GM23338 (cell line): Measurements from ENCODE around the gene CTU2. TPM values are rescaled to one million over a fixed set of nuclear protein-coding genes. Genes with fewer than 3 reads are reported as not detected.

Experiments used
- ATAC-seq: fragments of 200-7000 bp; cut with Tn5 transposase; 3 replicates; pipeline ENCODE4 v1.9.1; 2020
- DNase-seq: peaks from one replicate; pipeline ENCODE4 v3.0.0-alpha.2; 2015; ENCODE audit warnings: low spot score
- H2AFZ ChIP-seq: fragments of 200-600 bp; sonication (generic); 2 replicates; pipeline ENCODE4 v1.8.0; 2016; ENCODE audit warnings: antibody characterized with exemption, mild to moderate bottlenecking, moderate library complexity
- H3F3A ChIP-seq: fragments of 200-600 bp; sonication (generic); replicated peaks from 2 replicates; pipeline ENCODE4 v1.8.0; 2017; ENCODE audit warnings: antibody characterized with exemption, mixed run types, low read depth
- H3K27ac ChIP-seq: fragments of 200-600 bp; sonication (generic); 2 replicates; pipeline ENCODE4 v1.6.1; 2016; ENCODE audit warnings: low read depth
- H3K27me3 ChIP-seq: fragments of 200-600 bp; sonication (generic); 2 replicates; pipeline ENCODE4 v1.8.0; 2016; ENCODE audit warnings: mild to moderate bottlenecking, mixed run types, moderate library complexity; ENCODE audit not compliant: insufficient read depth
- H3K36me3 ChIP-seq: fragments of 200-600 bp; sonication (generic); 2 replicates; pipeline ENCODE4 v1.8.0; 2016; ENCODE audit warnings: mild to moderate bottlenecking; ENCODE audit not compliant: insufficient read depth
- H3K4me1 ChIP-seq: fragments of 200-600 bp; sonication (generic); 2 replicates; pipeline ENCODE4 v1.8.0; 2016; ENCODE audit warnings: mild to moderate bottlenecking, moderate library complexity; ENCODE audit not compliant: insufficient read depth
- H3K4me2 ChIP-seq: fragments of 200-600 bp; sonication (generic); 2 replicates; pipeline ENCODE4 v1.7.1; 2017; ENCODE audit warnings: mixed run types
- H3K4me3 ChIP-seq: fragments of 200-600 bp; sonication (generic); 2 replicates; pipeline ENCODE4 v1.6.1; 2016; ENCODE audit warnings: mixed run types
- H3K79me2 ChIP-seq: fragments of 200-600 bp; sonication (generic); replicated peaks from 2 replicates; pipeline ENCODE4 v1.8.0; 2017; ENCODE audit warnings: mild to moderate bottlenecking; ENCODE audit not compliant: insufficient read depth
- H3K9me2 ChIP-seq: fragments of 200-600 bp; sonication (generic); 2 replicates; pipeline ENCODE4 v1.8.0; 2017; ENCODE audit not compliant: insufficient read depth
- H4K20me1 ChIP-seq: fragments of 200-600 bp; sonication (generic); replicated peaks from 2 replicates; pipeline ENCODE4 v1.8.0; 2017; ENCODE audit warnings: mild to moderate bottlenecking; ENCODE audit not compliant: insufficient read depth
- H3K27ac Mint-ChIP-seq: 2 replicates; pipeline ENCODE4 v1.8.0; 2020; ENCODE audit warnings: inconsistent platforms, mild to moderate bottlenecking, moderate library complexity, mixed read lengths
- H3K27me3 Mint-ChIP-seq: 3 replicates; pipeline ENCODE4 v1.8.0; 2022; ENCODE audit warnings: low read depth, mild to moderate bottlenecking, moderate library complexity, mixed read lengths, inconsistent platforms; ENCODE audit not compliant: insufficient read depth, poor library complexity
- H3K36me3 Mint-ChIP-seq: 3 replicates; pipeline ENCODE4 v1.8.0; 2021; ENCODE audit warnings: low read depth, mild to moderate bottlenecking, inconsistent platforms, moderate library complexity, mixed read lengths
- H3K4me1 Mint-ChIP-seq: 3 replicates; pipeline ENCODE4 v1.8.0; 2020; ENCODE audit warnings: mild to moderate bottlenecking, inconsistent platforms, mixed read lengths
- H3K4me3 Mint-ChIP-seq: 3 replicates; pipeline ENCODE4 v1.8.0; 2021; ENCODE audit warnings: moderate library complexity, mild to moderate bottlenecking, inconsistent platforms, mixed read lengths
- H3K9me3 Mint-ChIP-seq: 3 replicates; pipeline ENCODE4 v1.8.0; 2020; ENCODE audit warnings: moderate library complexity, mild to moderate bottlenecking, inconsistent platforms, mixed read lengths
- CREB1 ChIP-seq: fragments of 250-450 bp; sonication (Bioruptor Pico); IDR thresholded peaks from 2 replicates; pipeline ENCODE4 v1.5.0; 2020; ENCODE audit warnings: low read depth, mild to moderate bottlenecking, moderate library complexity
- EZH2 ChIP-seq: fragments of 200-600 bp; sonication (generic); IDR thresholded peaks from one replicate; pipeline ENCODE4 v1.8.0; 2017; ENCODE audit warnings: antibody characterized with exemption, mild to moderate bottlenecking, low read depth; ENCODE audit not compliant: unreplicated experiment
- EZH2phosphoT487 ChIP-seq: fragments of 200-600 bp; sonication (generic); IDR thresholded peaks from one replicate; pipeline ENCODE4 v1.8.1; 2018; ENCODE audit warnings: antibody characterized with exemption; ENCODE audit not compliant: unreplicated experiment
- JUNB ChIP-seq: IDR thresholded peaks from one replicate; pipeline ENCODE4 v1.6.1; 2016; ENCODE audit warnings: antibody characterized with exemption; ENCODE audit not compliant: unreplicated experiment
- NANOG ChIP-seq: IDR thresholded peaks from 2 replicates; pipeline ENCODE4 v1.6.1; 2016; ENCODE audit warnings: antibody characterized with exemption, borderline replicate concordance
- POLR2AphosphoS5 ChIP-seq: IDR thresholded peaks from 2 replicates; pipeline ENCODE4 v1.6.1; 2016; ENCODE audit warnings: antibody characterized with exemption, low read depth
- STAT1 ChIP-seq: IDR thresholded peaks from one replicate; pipeline ENCODE4 v1.6.1; 2016; ENCODE audit warnings: antibody characterized with exemption; ENCODE audit not compliant: unreplicated experiment
- ZNF114 ChIP-seq: fragments of 250-450 bp; sonication (Bioruptor Pico); IDR thresholded peaks from 2 replicates; pipeline ENCODE4 v1.5.0; 2020; ENCODE audit warnings: mild to moderate bottlenecking, moderate library complexity
- ZNF331 ChIP-seq: fragments of 250-450 bp; sonication (Bioruptor Pico); IDR thresholded peaks from 2 replicates; pipeline ENCODE4 v1.5.0; 2020; ENCODE audit warnings: low read depth, mild to moderate bottlenecking, moderate library complexity
- ZNF462 ChIP-seq: fragments of 250-450 bp; sonication (Bioruptor Pico); IDR thresholded peaks from 2 replicates; pipeline ENCODE4 v1.5.0; 2020; ENCODE audit warnings: mild to moderate bottlenecking, moderate library complexity
- polyA plus RNA-seq: library from polyadenylated mRNA; unstranded; fragments of >200 nt; fragmentation: Nextera tagmentation; extraction: Ambion mirVana; gene quantifications from 2 replicates; pipeline ENCODE4 v1.2.1, GENCODE V29; 2016
- total RNA-seq: library from RNA; depleted of rRNA; stranded (reverse); fragments of >200 nt; shearing (Covaris generic); gene quantifications from 2 replicates; pipeline ENCODE4 v1.2.3, GENCODE V29; 2014
- TF ChIP-seq, protein P1 (sequence below): IDR thresholded peaks from one replicate; pipeline ENCODE4 v1.6.1; 2018; ENCODE audit warnings: antibody characterized with exemption; ENCODE audit not compliant: unreplicated experiment
- TF ChIP-seq, protein P2 (sequence below), 2 experiments: fragments of 200-600 bp in 1 of 2; sonication (generic) in 1 of 2; conservative IDR thresholded peaks; 2 replicates each; pipeline versions ENCODE4 v1.5.1 to v1.6.1; 2016 to 2017; ENCODE audit warnings: antibody characterized with exemption in 2 of 2, low read depth in 2 of 2, mild to moderate bottlenecking in 2 of 2, moderate library complexity in 1 of 2
- TF ChIP-seq, protein P3 (sequence below): IDR thresholded peaks from 2 replicates; pipeline ENCODE4 v1.6.1; 2016; ENCODE audit warnings: antibody characterized with exemption

Gene CTU2
- total and polyA plus RNA-seq, 2 experiments from 2014 or later: 22.3 to 25.7 TPM

- no peaks in the 10 kb centered on the region for H3K9me2 ChIP-seq
- no peaks in the 10 kb centered on the region for H3K36me3 ChIP-seq
- Mint-ChIP-seq H3K27me3 (peaks cover 11% of the 10 kb centered on the region), H3K36me3 (peaks cover 5% of the 10 kb centered on the region; the same call in 1 of the 3 replicates), H3K27ac (no peak overlapping the region), H3K9me3 (no peaks in the 10 kb centered on the region), H3K4me1 (no peaks in the 10 kb centered on the region), H3K4me3 (no peak overlapping the region)
- H3K27me3 ChIP-seq: no peaks in the 10 kb centered on the region
- ATAC-seq: no peak
- no peaks in the 10 kb centered on the region for H4K20me1 ChIP-seq
- no peak for DNase-seq
- H3K27ac ChIP-seq: no peak overlapping the region
- H2AFZ ChIP-seq: no peak overlapping the region
- H3F3A ChIP-seq: no peaks in the 10 kb centered on the region
- no peak overlapping the region for H3K4me2 ChIP-seq
- no peaks in the 10 kb centered on the region for H3K4me1 ChIP-seq
- no peak overlapping the region for H3K4me3 ChIP-seq
- TF ChIP-seq EZH2 (no peak), CREB1 (CRISPR knock-in tag) (no peak), STAT1 (no peak), EZH2phosphoT487 (no peak), ZNF114 (CRISPR knock-in tag) (no peak), JUNB (no peak), POLR2AphosphoS5 (no peak), ZNF462 (CRISPR knock-in tag) (no peak), NANOG (no peak), ZNF331 (CRISPR knock-in tag) (no peak)
- TF ChIP-seq, protein P1, sequence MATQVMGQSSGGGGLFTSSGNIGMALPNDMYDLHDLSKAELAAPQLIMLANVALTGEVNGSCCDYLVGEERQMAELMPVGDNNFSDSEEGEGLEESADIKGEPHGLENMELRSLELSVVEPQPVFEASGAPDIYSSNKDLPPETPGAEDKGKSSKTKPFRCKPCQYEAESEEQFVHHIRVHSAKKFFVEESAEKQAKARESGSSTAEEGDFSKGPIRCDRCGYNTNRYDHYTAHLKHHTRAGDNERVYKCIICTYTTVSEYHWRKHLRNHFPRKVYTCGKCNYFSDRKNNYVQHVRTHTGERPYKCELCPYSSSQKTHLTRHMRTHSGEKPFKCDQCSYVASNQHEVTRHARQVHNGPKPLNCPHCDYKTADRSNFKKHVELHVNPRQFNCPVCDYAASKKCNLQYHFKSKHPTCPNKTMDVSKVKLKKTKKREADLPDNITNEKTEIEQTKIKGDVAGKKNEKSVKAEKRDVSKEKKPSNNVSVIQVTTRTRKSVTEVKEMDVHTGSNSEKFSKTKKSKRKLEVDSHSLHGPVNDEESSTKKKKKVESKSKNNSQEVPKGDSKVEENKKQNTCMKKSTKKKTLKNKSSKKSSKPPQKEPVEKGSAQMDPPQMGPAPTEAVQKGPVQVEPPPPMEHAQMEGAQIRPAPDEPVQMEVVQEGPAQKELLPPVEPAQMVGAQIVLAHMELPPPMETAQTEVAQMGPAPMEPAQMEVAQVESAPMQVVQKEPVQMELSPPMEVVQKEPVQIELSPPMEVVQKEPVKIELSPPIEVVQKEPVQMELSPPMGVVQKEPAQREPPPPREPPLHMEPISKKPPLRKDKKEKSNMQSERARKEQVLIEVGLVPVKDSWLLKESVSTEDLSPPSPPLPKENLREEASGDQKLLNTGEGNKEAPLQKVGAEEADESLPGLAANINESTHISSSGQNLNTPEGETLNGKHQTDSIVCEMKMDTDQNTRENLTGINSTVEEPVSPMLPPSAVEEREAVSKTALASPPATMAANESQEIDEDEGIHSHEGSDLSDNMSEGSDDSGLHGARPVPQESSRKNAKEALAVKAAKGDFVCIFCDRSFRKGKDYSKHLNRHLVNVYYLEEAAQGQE: no peak
- TF ChIP-seq, protein P2, sequence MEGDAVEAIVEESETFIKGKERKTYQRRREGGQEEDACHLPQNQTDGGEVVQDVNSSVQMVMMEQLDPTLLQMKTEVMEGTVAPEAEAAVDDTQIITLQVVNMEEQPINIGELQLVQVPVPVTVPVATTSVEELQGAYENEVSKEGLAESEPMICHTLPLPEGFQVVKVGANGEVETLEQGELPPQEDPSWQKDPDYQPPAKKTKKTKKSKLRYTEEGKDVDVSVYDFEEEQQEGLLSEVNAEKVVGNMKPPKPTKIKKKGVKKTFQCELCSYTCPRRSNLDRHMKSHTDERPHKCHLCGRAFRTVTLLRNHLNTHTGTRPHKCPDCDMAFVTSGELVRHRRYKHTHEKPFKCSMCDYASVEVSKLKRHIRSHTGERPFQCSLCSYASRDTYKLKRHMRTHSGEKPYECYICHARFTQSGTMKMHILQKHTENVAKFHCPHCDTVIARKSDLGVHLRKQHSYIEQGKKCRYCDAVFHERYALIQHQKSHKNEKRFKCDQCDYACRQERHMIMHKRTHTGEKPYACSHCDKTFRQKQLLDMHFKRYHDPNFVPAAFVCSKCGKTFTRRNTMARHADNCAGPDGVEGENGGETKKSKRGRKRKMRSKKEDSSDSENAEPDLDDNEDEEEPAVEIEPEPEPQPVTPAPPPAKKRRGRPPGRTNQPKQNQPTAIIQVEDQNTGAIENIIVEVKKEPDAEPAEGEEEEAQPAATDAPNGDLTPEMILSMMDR (conservative IDR thresholded peaks at IDR 0.05; ENCODE audit: low read depth in 2 of 2): no peak
- TF ChIP-seq, protein P3, sequence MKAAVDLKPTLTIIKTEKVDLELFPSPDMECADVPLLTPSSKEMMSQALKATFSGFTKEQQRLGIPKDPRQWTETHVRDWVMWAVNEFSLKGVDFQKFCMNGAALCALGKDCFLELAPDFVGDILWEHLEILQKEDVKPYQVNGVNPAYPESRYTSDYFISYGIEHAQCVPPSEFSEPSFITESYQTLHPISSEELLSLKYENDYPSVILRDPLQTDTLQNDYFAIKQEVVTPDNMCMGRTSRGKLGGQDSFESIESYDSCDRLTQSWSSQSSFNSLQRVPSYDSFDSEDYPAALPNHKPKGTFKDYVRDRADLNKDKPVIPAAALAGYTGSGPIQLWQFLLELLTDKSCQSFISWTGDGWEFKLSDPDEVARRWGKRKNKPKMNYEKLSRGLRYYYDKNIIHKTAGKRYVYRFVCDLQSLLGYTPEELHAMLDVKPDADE: no peak
- no peaks in the 10 kb centered on the region for H3K79me2 ChIP-seq
Measured at GRCh38 chr16:88735121-88735520, 28.8 kb downstream of the CTU2 start.
